GM18907 (cell line): ENCODE measurements around the gene ATP6V0E1.

ENCODE experiments used
- ATAC-seq: cut with Tn5 transposase; IDR thresholded peaks from one replicate; pipeline ENCODE4 v1.9.1; 2021; ENCODE audit warnings: mild to moderate bottlenecking, moderate library complexity; ENCODE audit not compliant: unreplicated experiment

Gene ATP6V0E1

GRCh38 chr5:172983542-172984243 lies at the start of gene ATP6V0E1:
TSS of gene ATP6V0E1 (plus strand) at chr5:172983771. CDS start at chr5:172983861, 90 bp downstream.
- ATAC-seq: peak; percentile 89

GRCh38 chr5:172935096-172935495 lies 48.5 kb upstream of the ATP6V0E1 start:
- no peak for ATAC-seq

DNA sequence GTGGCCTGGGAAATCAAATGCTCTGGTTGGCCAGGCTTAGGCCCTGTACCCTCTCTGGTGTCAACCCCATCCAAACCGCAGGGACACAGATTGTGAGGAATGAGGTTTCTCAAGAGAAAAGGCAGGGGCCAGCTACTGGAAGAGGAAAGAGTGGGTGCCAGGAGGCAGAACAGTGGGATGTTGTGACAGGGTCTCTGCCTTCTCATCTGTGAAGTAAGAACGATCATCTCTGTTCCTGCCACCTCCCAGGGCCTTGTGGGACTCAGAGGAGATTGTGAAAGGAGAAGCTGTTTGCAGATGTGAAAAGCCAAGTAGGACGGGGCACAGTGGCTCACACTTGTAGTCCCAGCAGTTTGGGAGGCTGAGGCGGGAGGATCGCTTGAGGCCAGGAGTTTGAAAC lies 47.2 kb upstream of the ATP6V0E1 start:
- ATAC-seq: no peak

- no peak for ATAC-seq
These were observed 44.5 kb upstream of the ATP6V0E1 start for GRCh38 chr5:172939071-172939470.

DNA sequence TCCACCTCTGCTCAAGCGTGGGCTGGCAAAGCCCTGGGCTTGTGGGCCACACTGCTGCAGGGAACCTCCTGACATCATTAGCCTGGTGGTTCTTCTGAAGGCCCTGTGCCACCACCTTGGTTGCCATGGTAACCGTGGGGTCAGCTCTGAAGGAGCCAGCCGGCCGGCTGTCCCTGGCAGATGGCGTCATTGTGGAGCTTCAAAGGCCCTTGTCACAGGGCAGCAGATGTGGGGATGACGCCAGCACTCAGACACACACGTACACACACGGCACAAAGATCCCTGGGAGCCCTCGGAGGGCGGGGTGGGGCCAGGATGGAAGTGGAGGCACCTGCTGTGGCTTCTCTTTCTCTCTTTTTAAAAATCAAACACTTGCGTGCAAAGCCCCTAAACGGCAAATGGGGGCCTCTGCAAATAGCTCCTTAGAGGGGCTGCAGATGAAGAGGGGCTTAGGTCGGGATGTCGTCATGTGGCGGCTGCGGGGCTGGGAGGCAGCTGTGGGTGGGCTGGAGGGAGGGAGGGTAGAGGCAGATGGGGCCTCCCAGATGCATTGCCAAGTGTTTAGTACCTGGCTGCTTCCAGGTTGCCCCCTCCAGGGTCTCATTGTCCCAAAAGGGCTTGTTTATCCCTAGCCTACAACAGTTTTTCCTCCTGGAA lies 43.8 kb upstream of the ATP6V0E1 start:
- no peak for ATAC-seq

GRCh38 chr5:172940268-172941066 lies 43.1 kb upstream of the ATP6V0E1 start:
- ATAC-seq: no peak

DNA sequence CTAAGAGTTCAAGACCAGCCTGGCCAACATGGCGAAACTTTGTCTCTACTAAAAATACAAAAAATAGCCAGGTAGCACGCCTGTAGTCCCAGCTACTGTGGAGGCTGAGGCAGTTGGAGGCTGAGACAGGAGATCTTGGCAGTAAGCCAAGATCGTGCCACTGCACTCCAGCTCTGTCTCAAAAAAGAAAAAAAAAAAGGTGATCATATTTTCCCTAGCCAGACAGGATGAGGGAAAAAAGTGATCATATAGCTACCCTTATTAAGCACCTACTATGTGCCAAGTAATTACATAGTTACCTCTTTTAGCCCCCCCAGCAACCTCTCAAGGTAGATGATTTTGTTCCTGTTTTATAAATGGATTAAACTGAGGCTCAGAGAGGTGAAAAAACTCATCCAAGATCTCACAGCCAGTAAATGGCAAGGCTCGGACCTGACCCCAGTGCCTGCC lies 42.5 kb upstream of the ATP6V0E1 start:
- ATAC-seq: no peak

DNA sequence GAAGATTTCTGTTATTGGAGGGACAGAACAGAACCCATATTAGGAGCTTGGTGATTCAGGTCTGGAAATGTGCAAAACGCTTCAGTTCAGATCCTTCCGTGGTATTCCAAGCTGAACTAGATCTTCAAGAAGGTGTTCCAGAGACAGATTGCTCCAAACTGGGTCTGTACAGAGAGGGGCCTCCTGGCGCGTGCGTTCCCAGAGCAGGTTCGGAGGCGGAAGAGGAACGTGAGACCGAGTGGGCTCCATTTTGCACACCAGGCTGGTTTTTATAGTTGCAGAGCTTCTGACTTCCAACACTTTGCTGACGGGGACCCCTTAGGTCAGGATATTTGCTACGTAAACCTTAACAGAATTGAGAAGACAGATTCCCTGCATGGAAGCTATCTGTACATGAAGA lies 41.0 kb upstream of the ATP6V0E1 start:
- no peak for ATAC-seq

- ATAC-seq: no peak
These were observed 40.2 kb upstream of the ATP6V0E1 start for GRCh38 chr5:172943283-172943841.

DNA sequence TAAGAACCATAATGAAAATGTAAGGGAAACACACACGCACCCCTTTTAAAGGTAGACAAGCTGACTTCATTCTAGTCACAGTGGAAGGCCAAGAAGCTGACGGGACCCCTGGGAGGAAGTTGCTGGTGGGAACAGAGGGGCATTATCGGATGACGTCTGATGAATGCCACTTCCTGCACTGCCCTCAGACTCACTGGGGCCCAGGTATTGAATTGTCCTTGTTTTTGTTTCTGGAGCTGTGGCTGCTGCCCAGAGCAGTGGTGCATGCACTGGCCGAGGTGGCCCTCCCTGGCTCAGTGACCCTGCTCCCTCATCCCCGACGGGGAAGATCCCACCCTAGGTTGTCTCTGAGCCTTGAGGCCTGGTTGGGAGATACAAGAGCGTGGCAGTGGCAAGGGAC lies 39.7 kb upstream of the ATP6V0E1 start:
- ATAC-seq: no peak

DNA sequence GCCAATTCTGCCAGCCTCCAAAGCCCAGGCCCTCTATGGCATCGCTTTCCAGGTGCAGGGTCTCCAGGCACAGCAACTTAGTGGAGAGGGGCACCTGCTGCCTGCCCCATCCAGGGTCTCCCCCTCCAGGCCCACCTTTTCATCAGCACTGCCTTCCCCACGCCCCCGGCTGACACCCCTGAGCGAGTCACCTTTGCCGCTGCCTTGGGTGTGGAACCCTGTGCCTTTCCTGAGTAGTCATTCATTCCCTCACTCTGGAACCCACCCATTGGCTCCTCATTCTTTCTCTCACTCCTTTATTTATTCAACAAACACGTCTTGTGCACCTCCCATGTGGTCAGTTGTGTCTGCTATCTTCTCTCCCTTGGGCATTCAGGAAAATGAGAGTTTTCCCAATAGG lies 38.8 kb upstream of the ATP6V0E1 start:
- ATAC-seq: no peak

DNA sequence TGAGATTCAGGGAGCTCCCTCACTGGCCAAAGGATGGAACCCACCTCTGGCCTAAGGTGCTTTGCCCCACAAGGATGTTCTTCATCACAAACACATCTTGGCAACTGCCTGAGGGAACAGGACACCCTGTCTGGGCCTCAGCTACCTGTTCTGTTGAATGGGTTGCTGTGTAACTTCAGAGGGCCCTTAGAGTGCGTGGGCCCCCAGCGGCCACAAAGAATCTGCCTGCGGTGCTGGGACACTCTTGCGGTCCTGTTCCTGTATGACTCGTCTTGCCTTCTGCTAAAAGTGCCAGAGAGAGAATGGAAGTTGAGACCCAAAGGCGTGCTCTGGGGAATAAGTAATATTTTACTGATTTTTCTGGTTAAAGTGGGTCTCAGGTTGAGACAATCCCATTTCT lies 38.4 kb upstream of the ATP6V0E1 start:
- no peak for ATAC-seq

DNA sequence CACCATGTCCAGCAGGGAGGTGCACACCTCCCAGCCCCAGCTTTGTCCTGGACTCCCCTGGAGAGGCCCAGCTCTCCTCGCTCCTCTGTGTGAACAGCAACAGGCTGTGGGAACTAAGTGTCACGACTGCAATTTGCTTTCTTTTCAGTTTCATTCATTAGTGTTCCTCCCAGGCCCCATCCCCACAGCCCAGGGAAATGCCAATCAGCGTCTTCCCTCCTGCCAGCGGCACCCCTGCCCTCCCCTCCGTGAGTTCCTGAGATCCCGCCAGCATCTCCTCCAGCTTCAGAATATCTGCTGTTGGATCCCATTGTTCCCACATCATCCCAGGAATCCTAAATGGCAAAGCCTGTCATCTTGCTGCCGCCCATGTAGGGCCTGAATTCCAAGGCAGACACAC lies 37.4 kb upstream of the ATP6V0E1 start:
- ATAC-seq: no peak

- no peak for ATAC-seq
These were observed 34.1 kb upstream of the ATP6V0E1 start for GRCh38 chr5:172949426-172949825.

- no peak for ATAC-seq
These were observed 33.2 kb upstream of the ATP6V0E1 start for GRCh38 chr5:172950176-172950965.

DNA sequence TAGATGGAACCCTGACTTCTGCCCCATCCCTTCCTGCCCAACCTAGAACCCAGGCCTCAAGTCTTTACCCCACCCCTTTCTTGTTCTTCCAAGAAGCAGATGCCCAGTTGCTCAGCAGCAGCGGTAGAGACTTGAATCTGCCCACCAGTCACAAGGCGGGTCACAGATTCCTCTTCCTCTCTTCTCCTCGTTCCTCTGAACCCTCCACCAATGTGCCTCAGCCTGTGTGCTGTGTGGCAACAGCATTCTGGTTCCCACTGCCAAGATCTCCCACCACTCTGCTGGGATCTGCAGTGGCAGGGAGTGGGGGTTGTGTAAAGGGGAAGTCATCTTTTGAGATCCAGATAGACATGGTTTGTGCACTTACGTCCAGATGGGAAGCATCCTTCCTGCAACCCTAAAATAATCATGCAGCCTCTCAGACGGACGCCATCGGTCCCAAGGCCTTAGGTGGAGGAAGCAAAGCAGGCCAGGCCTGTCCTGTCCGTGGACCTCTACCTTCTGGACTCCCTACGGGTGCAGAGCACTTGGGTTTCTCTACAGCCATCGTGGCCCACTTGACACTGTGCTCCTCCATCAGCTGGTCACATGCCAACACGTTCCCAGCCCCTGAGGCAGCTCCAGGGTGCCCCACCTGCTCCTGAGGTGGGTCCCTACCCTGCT lies 32.1 kb upstream of the ATP6V0E1 start:
- ATAC-seq: no peak

DNA sequence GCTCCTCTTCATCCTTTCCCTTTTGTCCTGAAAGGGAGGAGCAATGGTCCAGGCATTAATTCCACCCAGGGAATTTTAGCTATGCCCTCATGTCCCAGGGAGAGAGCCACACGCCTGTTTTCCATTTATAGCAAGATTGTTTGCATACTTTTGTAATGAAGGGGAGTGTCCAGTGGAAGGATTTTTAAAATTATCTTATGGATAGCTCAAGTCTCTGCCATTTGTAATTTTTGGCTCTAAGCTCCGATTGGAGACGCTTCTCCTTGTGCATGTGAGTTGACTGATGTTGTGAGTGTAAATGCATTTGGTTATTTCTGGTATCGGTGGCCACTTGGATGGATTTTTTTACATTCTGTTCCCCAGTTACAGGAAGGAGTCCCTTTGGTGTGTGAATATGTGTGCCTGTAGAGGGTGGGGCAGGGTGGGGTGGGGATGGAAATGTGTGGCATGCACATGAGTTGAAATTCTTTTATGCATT lies 31.5 kb upstream of the ATP6V0E1 start:
- no peak for ATAC-seq

DNA sequence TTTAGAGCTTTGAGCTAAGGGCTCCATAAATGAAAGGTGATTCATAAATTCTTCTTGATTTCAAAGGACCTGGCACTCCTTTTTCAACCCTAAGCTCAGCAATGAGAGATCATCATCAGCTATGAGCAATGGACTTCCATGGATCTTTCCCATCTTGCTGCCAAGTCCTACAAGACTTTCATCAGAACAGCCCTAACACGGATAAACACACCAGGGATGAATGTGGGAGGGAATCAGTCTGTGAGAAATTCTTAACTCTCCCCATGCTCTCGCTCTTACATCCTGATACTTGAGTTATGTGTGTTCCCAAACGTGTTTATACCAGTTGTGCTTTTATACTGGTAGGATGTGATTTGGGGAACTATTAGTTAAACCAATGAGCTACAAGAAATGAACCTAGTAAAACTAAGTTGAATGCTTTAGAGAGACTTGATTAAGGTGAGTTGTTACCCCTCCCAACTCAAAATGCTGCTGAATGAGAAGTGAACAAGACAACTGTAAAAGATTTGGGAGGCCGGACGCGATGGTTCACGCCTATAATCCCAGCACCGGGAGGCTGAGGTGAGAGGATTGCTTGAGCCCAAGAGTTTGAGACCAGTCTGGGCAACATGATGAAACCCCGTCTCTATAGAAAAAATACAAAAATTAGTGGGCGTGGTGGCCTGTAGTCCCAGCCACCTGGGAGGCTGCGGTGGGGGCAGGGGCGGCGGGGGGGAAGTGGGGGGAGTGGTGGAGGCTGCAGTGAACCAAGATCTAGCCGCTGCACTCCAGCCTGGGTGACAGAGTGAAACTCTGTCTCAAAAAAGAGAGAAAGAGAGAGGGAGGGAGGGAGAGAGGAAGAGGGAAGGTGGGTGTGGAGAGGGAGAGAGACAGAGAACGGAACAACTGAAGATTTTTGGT lies 29.5 kb upstream of the ATP6V0E1 start:
- ATAC-seq: no peak

DNA sequence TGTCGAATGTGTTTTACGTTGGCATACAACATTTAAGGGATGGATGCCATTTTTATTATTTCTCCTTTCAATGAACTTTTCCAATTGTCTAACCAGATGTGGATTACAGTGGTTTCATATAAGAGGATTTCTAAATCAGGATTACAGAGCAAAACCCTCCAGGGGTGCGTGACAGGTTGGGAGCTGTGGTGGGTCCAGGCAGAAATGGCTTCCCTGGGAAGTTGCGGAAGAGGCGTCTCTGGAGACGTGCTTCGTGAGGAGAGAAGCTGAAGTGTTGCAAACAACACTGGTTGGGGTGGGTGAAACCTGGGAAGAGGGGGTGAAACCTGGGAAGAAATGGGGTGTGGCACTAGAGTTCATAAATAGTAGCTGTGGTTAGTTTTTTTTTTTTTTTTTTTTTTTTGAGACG lies 28.8 kb upstream of the ATP6V0E1 start:
- ATAC-seq: no peak
